ENCODE measurements around the gene FLAD1.

DNA sequence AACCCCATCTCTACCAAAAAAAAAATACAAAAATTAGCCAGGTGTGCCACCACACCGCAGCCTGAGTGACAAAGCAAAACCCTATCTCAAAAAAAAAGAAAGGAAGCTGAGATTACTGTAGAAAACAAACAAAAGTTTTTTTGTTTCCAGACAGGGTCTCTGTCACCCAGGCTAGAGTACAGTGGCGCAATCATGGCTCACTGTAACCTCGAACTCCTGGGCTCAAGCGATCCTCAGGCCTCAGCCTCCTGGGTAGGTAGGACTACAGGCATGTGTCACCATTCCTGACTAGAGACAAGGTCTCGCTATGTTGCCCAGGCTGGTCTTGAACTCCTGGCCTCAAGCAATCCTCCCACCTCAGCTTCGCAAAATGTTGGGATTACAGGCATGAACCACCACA is 18.8 kb upstream of the FLAD1 start:
- TF ChIP-seq, protein P1, sequence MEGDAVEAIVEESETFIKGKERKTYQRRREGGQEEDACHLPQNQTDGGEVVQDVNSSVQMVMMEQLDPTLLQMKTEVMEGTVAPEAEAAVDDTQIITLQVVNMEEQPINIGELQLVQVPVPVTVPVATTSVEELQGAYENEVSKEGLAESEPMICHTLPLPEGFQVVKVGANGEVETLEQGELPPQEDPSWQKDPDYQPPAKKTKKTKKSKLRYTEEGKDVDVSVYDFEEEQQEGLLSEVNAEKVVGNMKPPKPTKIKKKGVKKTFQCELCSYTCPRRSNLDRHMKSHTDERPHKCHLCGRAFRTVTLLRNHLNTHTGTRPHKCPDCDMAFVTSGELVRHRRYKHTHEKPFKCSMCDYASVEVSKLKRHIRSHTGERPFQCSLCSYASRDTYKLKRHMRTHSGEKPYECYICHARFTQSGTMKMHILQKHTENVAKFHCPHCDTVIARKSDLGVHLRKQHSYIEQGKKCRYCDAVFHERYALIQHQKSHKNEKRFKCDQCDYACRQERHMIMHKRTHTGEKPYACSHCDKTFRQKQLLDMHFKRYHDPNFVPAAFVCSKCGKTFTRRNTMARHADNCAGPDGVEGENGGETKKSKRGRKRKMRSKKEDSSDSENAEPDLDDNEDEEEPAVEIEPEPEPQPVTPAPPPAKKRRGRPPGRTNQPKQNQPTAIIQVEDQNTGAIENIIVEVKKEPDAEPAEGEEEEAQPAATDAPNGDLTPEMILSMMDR (IDR thresholded peaks at IDR 0.05 in 4 of 5, conservative IDR thresholded peaks at IDR 0.05 in 1 of 5): no peak
- no peak for TF ChIP-seq POLR2A (IDR thresholded peaks at IDR 0.05)

All from gastrocnemius medialis (tissue), 4 donors.